ENCODE data around the gene TMEM131.

The TMEM131 gene

GRCh38 chr2:97788986-97789644 lies 206.6 kb downstream of the TMEM131 start:
- DNase-seq, result no peak

DNA sequence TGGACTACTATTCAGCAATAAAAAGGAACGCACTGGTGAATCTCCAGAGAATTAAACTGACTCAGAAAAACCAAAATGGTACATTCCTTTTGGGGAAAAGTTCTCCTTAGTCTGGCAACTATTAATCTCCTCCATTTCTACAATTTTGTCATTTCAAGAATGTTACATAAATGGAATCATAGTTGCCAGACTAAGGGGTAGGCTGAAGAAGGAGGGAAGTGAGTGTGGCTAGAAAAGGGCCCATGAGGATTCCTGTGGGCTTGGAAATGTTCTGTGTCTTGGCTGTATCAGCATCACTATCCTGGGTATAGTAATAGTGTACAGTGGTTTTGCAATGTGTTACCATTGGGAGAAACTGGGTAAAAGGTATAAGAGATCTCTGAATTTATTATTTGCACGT lies 209.9 kb downstream of the TMEM131 start:
- no peak for DNase-seq

DNA sequence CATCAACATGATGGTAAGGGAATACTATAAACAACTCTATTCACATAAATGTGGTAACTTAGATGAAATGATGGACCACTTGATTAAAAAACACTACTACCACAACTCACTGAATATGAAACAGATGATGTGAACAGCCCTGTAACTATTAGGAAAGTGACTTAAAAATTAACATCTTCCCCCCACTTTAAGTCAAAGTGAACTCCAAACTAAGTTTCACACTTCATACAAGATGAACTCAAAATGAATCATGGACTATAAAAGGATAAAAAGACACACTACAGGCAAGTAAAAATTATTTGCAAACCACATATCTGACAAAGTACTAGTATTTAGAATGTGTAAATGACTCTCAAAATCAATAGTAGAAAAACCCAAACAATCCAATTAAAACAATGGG lies 210.8 kb downstream of the TMEM131 start:
- no peak for DNase-seq

DNA sequence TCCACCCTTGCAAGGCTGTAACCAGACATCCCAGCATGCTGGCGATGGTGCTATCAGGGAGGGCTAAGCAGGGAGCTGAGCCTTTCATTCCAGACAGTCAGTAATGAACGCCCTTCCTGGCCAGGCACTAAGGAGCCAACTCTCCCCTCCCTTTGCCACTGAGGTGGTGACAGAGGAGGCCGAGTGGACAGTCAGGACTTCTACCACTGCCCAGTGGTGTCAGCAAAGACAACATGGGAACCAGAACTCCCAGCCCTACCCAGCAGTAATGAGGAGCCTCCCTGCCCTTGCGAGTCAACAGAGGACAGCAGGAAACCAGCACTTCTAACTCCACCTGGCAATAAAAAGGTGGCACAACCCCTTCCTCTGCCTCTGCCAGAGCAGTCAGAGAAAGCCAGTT lies 213.8 kb downstream of the TMEM131 start:
- DNase-seq, result no peak

DNA sequence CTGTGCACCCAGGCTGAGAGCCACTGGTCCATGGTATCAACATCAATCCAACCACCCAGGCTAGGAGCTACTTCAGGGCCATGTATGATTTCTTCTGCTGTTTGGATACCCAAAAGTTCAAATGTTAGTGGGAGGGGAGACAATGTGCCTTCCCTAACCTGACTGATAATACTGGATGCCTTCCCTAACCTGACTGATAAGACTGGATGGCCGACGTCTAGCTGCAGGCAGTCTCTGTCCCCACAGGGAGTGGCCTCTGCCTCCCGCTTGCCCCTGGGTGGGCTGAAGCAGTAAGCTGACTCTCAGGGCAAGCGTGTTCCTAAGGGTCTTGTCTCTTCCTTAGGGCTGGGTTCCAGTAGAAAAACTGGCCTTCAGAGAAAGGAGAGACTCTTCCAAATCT lies 216.6 kb downstream of the TMEM131 start:
- no peak for DNase-seq

GRCh38 chr2:97775074-97775473 lies 220.7 kb downstream of the TMEM131 start:
- no peak for DNase-seq

DNA sequence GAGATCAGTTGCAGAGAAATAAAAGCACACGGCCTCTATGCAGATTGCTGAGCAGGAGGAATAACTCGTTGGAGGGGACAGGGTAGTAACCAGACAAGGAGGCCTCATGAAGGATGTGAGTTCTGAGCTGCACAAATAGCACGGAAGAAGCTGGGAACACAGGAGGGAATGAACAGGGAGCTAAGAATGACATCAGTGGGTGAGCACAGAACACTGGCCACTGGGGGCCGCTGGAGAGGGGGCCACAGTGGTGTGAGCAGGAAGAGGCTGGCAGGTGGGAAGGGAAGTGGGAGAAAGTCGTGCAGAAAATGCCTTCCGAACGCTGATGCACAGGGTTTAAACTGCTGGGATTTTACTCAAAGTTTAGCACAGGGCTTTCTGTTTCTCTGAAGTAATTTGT lies 221.3 kb downstream of the TMEM131 start:
- no peak for DNase-seq

DNA sequence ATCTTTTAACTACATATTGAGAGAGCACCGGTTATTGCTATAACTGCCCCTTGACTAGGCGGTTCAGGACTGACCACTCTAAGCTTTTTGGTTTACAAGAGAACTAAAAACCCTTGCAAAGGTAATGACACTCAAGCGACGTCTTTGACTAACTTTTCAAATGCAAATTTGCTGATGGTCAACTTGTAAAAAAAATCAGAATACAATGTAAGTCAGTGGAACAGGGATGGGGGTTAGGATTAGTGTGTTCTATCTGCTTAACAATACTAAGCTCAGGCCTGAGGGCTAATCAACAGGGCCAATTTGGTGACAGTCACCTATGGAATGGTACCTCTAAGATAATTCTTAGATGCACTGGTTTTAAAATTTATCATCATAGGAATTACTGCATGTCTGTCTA lies 225.3 kb downstream of the TMEM131 start:
- DNase-seq, result no peak

DNA sequence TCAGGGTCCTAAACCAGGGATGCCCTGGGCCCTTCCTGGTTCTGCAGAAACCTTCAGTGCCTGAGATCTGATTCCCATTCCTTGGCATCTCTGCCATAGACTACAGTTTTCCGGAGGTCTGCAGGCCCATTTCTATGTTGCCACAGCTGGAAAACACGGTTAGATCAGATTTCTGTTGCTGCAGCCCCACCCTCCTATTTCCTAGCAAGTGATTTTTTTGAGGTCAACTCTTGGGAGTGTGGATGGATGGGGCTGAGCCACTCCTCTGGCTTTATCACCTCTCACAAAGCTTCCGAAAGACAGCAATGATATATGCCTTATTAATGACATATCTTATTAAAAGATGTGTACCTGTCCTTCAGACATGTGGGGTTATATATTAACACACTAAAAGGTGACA lies 226.0 kb downstream of the TMEM131 start:
- DNase-seq, result no peak

DNA sequence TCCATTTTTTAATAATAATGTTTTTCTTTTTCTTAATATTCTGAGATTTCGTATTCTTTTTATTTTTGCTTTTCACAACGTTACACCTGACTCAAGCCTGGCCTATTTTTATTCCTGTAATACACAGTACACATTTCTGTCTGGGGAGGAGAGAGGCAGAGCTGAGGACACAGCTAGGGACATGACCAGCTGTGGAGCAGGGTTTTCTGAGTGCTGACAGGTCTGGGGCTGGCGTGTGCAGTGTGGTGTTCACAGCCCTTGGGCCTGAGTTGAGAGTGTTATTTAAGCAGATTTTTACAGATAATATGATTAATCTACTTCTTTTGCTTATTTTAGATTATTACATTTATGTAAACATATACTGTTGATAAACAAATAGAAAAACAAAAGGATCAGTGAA lies 226.4 kb downstream of the TMEM131 start:
- no peak for DNase-seq

DNA sequence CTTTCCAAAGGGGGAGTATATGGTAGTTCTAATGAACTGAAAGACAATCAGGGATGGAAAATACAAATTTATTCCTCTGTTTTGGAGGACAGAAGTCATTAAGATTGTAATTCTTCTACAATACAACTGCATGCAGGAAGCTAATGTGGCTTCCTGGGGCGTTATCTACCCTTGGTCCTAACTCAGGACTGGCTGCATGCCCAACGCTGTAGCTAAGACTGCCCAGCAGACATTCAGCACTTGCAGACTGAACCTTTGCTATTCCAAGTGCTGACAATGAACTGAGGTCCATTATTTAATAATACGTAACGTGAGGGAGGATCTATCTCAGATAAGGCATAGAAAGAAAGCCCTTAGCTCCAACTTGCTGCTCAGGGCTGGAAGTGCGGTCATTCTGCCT lies 229.2 kb downstream of the TMEM131 start:
- no peak for DNase-seq

GRCh38 chr2:97765933-97766332 lies 229.8 kb downstream of the TMEM131 start:
- no peak for DNase-seq

DNA sequence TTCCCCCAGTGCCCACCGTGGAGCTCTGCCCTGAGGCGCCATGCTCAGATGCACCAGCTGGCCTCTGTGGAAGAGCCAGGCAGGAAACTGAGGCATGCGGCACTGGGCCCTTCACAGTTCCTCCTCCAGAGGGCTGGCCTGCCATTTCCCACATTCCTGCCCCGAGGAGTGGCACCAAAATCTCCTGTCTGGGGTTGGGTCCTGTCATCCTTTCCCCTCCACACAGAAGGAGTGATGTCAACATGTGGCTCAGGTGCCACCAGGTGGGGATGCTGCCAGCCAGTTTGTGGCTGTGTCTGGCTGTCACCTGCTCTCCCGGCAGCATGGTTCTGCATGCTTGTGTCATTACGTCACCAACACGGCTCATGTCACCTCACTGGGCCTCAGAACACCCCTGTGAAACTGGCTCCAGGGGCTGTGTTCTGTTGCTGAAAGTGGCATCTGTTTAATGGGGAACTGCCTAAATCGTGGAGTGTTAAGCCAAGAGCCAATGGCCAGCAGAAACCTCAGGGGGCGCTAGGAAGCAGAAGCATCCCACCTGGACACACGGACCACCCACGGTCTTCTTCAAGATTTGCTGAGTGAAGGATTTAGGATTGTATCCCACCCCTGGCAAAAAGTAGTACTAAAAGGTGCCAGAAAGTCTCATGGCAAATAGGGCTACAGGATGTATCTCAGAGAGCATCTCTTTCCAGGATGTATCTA lies 231.0 kb downstream of the TMEM131 start:
- no peak for DNase-seq

DNA sequence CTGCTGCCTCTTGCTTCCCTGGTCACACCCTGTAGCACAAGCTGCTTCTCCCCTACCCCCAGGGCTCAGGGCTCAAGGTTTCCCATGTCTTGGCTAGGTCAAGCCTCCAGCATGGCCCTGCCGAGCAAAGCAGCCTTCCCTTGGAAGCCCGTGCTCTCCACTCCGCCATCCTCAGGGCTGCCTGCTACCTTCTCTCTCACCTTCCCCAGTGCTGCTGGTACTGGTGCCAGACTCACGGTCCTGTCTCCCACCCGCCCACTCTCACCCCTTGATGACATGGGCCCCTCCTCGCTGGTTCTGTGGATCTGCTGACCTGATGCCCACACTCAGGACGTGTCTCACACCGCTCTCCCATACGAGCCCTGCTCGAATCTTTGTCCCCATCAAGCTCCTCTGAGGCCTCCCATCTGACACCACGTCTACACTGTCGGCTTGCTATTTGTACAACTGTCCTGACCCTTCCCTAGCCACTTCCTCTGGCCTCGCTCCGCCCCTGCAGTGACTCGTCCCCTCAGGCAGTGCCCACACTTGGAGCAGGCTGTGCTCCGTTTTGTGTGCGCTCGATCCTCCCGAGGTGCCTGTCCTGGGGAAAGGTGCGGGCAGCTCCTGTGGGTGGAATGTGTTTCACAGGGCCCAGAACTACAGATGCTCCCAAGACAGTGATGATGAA lies 232.4 kb downstream of the TMEM131 start:
- DNase-seq, result no peak

GRCh38 chr2:97761192-97761591 lies 234.6 kb downstream of the TMEM131 start:
- no peak for DNase-seq

GRCh38 chr2:97760480-97761049 lies 235.2 kb downstream of the TMEM131 start:
- no peak for DNase-seq

DNA sequence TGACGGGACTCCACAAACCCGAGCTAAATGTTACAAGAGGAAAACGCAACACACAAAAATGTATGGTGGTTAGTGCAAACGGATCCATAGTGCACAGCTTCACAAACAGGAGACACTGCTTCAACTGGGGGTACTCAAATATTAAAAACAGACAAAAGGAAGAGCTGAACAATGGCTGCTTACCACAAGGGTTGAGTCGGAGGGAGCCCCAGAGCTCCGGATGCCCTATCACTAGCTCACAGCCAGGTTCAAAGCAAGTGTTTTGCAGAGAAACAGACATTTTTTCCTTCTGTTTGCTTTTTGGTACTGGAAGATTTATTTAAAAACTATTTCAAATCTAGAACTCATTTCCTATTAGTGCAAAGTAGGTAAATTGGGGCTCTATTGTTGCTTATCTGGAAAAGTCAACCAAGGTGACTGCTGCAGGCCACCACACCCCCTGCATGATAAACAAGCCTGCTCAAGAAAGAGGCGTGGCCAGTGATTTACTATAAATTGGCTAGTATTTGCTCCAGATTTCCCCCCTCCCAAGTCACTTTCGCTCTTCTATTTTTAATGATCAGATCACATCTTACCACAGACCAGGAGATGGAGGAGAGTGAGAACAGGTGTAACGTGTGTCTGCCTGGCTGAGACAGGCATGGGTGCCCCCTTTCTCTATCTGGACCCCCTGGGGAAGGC lies 235.9 kb downstream of the TMEM131 start:
- DNase-seq, result no peak

DNA sequence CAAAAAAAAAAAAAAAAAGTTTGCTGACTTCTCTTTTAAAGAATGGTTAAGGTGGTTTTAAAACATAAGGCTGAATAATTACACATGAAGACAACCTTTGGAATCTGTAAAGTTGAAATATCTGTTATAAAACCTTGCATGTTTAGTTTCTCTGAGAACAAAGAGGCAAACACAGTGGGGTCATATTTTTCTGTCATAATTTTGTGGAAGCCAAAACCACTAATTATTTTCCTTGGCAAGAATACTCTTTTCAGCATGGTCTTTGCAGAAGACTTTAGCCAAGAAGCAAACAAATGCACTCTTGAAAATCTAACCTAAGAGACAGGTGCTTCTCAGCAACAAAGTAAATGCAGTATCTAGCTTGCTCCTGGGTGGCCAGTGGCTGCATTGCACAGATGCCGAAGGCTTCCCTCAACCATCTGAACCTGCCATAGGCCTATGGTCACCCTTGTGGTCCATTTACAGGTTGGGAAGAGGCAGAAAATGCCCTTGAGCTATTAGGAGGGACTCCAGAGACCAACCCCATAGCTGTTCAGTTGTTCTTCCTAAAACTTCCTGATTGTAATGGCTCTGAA lies 237.5 kb downstream of the TMEM131 start:
- no peak for DNase-seq

- no peak for DNase-seq
These were observed 238.7 kb downstream of the TMEM131 start for GRCh38 chr2:97757062-97757461.

- no peak for DNase-seq
These were observed 240.3 kb downstream of the TMEM131 start for GRCh38 chr2:97755491-97755890.

DNA sequence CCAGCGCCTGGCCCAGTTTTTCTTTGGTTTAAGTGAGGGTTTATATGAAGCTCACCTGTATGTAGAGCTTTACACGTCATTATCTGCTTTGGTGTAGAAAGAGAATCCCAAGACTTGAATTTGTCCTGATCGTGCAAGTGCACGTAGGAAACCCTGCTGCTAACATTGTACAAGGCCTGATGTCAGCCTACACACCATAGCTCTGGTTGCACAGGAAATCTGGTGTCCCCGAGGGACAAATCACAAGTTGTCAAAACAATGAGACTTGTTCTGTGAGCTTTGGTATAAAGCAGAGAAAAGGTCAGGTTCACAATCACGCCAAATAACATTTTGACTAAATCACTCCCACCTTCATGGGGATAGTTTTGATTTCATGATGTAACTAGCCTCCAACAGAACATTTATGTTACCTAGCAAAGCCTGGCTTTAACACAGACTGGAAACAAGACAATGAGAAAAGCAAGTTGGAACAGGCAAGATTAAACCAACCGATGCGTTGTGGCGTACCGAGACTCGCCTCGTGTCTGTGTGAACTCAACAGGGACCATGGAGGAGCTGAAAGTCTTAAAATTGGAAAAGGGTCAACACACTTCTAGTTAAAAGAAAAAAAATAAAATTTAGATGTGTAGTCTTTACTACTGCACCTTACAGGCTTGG lies 240.9 kb downstream of the TMEM131 start:
- no peak for DNase-seq
